Body of pancreas (tissue), 4 donors: ENCODE data around the gene LCE1B.

Experiments
- CTCF ChIP-seq, 7 experiments: fragments of 450-650 bp in 4 of 7; fragments of 200-600 bp in 3 of 7; sonication (generic) in 3 of 7; IDR thresholded peaks; one replicate each; pipeline ENCODE4 v1.5.1; 2016 to 2019; ENCODE audit warnings: antibody characterized with exemption in 7 of 7
- POLR2A ChIP-seq, 3 donors: fragments of 450-650 bp; IDR thresholded peaks; one replicate each; pipeline ENCODE4 v1.6.1; 2016; ENCODE audit warnings: antibody characterized with exemption in 3 of 3, mild to moderate bottlenecking in 2 of 3

GRCh38 chr1:152768847-152769533 is 42.8 kb upstream of the LCE1B start:
- TF ChIP-seq POLR2A (IDR thresholded peaks at IDR 0.05), result no peak
- TF ChIP-seq CTCF (IDR thresholded peaks at IDR 0.05), result no peak
